ENCODE data around the gene ECPAS.

DNA sequence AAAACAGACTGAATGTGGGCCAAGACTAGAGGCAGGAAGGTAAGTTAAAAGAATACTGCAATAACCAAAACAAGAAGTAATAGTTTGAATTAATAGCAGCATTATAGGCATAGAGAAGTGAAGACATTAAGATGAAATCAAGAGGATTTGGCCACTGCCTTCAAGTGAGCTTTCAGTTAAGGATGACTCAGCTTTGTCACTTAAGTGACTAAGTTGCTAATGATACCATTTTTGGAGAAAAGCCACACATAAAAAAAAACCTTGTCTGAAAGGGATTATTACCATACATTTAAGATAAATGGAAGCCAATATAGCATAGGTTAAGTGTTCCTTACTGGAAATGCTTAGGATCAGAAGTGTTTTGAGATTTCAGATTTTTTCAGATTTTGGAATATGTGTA lies 57.0 kb downstream of the ECPAS start:
- TF ChIP-seq, protein P1, sequence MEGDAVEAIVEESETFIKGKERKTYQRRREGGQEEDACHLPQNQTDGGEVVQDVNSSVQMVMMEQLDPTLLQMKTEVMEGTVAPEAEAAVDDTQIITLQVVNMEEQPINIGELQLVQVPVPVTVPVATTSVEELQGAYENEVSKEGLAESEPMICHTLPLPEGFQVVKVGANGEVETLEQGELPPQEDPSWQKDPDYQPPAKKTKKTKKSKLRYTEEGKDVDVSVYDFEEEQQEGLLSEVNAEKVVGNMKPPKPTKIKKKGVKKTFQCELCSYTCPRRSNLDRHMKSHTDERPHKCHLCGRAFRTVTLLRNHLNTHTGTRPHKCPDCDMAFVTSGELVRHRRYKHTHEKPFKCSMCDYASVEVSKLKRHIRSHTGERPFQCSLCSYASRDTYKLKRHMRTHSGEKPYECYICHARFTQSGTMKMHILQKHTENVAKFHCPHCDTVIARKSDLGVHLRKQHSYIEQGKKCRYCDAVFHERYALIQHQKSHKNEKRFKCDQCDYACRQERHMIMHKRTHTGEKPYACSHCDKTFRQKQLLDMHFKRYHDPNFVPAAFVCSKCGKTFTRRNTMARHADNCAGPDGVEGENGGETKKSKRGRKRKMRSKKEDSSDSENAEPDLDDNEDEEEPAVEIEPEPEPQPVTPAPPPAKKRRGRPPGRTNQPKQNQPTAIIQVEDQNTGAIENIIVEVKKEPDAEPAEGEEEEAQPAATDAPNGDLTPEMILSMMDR (IDR thresholded peaks at IDR 0.05) = no peak
- no peak for TF ChIP-seq POLR2A (IDR thresholded peaks at IDR 0.05)
